Measurements from ENCODE around the gene KRT84.

DNA sequence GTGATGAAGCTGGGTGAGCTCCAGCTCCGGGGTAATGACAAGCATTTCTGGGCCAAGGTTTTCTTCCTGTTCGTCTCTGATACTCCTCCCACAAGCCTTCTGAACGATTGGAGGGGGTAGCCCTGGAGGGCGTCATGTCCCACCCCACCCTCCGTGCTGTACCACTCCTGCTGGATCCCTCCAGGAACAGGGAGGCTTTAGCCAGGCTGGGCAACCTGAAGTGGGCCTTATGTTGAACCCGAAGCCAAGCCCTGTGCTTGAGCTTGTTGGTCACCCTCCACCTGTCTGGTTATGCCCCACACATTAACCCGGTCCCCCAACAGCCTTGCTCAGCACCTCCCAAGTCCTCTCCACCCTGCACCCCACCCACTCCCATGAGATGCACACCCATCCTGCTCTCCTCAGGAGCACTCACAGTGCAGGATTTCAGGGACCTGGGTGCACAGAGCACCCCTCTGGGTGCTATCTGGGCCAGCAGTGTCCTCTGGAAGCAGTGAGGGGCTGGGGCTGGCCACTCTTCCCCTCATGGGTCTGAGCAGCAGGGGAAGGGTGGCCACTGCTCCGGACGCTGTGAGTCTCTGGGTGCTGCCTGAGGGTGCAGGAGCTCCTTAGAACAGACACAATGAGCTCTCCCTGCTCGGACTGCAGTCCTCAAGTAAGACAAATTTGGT is 57.5 kb downstream of the KRT84 start:
- TF ChIP-seq, protein P1, sequence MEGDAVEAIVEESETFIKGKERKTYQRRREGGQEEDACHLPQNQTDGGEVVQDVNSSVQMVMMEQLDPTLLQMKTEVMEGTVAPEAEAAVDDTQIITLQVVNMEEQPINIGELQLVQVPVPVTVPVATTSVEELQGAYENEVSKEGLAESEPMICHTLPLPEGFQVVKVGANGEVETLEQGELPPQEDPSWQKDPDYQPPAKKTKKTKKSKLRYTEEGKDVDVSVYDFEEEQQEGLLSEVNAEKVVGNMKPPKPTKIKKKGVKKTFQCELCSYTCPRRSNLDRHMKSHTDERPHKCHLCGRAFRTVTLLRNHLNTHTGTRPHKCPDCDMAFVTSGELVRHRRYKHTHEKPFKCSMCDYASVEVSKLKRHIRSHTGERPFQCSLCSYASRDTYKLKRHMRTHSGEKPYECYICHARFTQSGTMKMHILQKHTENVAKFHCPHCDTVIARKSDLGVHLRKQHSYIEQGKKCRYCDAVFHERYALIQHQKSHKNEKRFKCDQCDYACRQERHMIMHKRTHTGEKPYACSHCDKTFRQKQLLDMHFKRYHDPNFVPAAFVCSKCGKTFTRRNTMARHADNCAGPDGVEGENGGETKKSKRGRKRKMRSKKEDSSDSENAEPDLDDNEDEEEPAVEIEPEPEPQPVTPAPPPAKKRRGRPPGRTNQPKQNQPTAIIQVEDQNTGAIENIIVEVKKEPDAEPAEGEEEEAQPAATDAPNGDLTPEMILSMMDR (IDR thresholded peaks at IDR 0.05), result no peak
- no peak for TF ChIP-seq EZH2 (IDR thresholded peaks at IDR 0.05)
- TF ChIP-seq EZH2phosphoT487 (IDR thresholded peaks at IDR 0.05), result no peak

Measured in neural progenitor cell (in vitro differentiated cells).